ENCODE results near the gene CKM. TPM values are rescaled to one million over a fixed set of nuclear protein-coding genes. Genes with fewer than 3 reads are reported as not detected.

Gene CKM
- total and polyA plus RNA-seq, 10 of the 15 experiments (the other 5 are each of a cell fraction or from before 2014, with no cell fraction given), result 0.08 to 0.14 (median 0.13) TPM; not detected in 5

DNA sequence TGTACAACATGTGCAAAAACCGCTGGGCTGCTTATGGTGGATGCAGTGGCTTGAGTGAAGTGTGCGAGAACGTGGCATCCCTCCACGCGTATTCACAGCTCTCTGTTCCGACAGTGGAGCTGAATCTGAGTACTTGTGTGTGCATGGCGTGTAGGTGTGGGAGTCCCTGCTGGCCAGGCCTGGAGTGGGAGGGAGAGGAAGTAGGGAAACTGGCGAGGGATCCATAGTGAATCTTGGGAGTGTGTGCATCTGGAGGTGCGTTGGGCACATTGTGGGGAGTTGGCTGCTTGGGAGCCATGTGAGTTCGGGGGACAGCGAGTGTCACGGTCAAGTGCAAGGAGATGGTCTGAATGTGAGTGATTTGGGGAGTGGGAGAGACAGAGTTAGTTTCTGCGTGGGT is 20.2 kb upstream of the CKM start:
- WGBS (ENCODE audit: insufficient coverage, insufficient replicate concordance, low lambda C conversion rate, missing lambda C conversion rate), result 70% methylated on average over 13 of the region's 13 CpGs
- H3K36me3 ChIP-seq (ENCODE audit: control insufficient read depth in 2 of 2, insufficient read depth in 2 of 2, low read length in 1 of 2), result no peaks in the 10 kb centered on the region
- H3K27ac ChIP-seq (ENCODE audit: control insufficient read depth, insufficient read depth), result no peak overlapping the region
- no peak overlapping the region for H3K4me3 ChIP-seq
- no peak for TF ChIP-seq BACH1 (IDR thresholded peaks at IDR 0.05; ENCODE audit: borderline replicate concordance)
- TF ChIP-seq, protein P1, sequence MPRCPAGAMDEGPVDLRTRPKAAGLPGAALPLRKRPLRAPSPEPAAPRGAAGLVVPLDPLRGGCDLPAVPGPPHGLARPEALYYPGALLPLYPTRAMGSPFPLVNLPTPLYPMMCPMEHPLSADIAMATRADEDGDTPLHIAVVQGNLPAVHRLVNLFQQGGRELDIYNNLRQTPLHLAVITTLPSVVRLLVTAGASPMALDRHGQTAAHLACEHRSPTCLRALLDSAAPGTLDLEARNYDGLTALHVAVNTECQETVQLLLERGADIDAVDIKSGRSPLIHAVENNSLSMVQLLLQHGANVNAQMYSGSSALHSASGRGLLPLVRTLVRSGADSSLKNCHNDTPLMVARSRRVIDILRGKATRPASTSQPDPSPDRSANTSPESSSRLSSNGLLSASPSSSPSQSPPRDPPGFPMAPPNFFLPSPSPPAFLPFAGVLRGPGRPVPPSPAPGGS (IDR thresholded peaks at IDR 0.05; ENCODE audit: borderline replicate concordance, insufficient read depth, low read depth, low read length, poor library complexity, severe bottlenecking), result peak; percentile 38
- TF ChIP-seq, protein P2, sequence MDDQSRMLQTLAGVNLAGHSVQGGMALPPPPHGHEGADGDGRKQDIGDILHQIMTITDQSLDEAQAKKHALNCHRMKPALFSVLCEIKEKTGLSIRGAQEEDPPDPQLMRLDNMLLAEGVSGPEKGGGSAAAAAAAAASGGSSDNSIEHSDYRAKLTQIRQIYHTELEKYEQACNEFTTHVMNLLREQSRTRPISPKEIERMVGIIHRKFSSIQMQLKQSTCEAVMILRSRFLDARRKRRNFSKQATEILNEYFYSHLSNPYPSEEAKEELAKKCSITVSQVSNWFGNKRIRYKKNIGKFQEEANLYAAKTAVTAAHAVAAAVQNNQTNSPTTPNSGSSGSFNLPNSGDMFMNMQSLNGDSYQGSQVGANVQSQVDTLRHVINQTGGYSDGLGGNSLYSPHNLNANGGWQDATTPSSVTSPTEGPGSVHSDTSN (IDR thresholded peaks at IDR 0.05; ENCODE audit: insufficient replicate concordance, low read depth, low read length), result peak; percentile 5
- H3K4me2 ChIP-seq (ENCODE audit: control insufficient read depth, insufficient read depth), result no peak overlapping the region
- no peak overlapping the region for H3K9ac ChIP-seq (ENCODE audit: control insufficient read depth, insufficient read depth, low read length)
- intact Hi-C loops (cut with micrococcal nuclease; ENCODE audit: unreplicated experiment) (no loop called here), in situ Hi-C loops (cut with MboI) (no loop called here)
- no peaks in the 10 kb centered on the region for H4K20me1 ChIP-seq (ENCODE audit: control insufficient read depth, insufficient read depth)
- ATAC-seq, result no peak
- no peak for FAIRE-seq
- ChIA-PET SMC1A (ENCODE audit: uncharacterized antibody, unreplicated experiment) (no interaction called here), CTCF (no interaction called here), RAD21 (ENCODE audit: unreplicated experiment) (no interaction called here), POLR2A (no interaction called here)
- no peak overlapping the region for H2AFZ ChIP-seq (ENCODE audit: control insufficient read depth, low read depth, low read length)
- no peak for DNase-seq (ENCODE audit: low read depth, low spot score)
- no peaks in the 10 kb centered on the region for H3K9me3 ChIP-seq (replicated peaks; ENCODE audit: control insufficient read depth, insufficient read depth, low read length)
- 0 out of 4 replicates have a peak, but pooled peaks cover 0 to 1% of the 10 kb centered on the region in 2 experiments for H3K27me3 ChIP-seq (replicated peaks in 1 of 2; ENCODE audit: control insufficient read depth in 2 of 2, insufficient read depth in 2 of 2, low read length in 1 of 2)
- H3K4me1 ChIP-seq (ENCODE audit: control insufficient read depth, insufficient read depth, low read length), result peaks cover 3% of the 10 kb centered on the region; the same call in 1 of the 2 replicates
- no peaks in the 10 kb centered on the region for H3K79me2 ChIP-seq (ENCODE audit: control insufficient read depth, insufficient read depth, low read length)
- no TSS peak for BruUV-seq (replicated peaks)
